NT2/D1 (cell line): ENCODE results near the gene ATL1.

Source experiments
- DNase-seq: peaks from one replicate; pipeline ENCODE4 v3.0.0-alpha.2; 2011; ENCODE audit warnings: low read depth, low spot score
- H3K27me3 ChIP-seq: 2 replicates; pipeline ENCODE4 v1.6.0; 2011; ENCODE audit warnings: mild to moderate bottlenecking; ENCODE audit not compliant: insufficient read length, insufficient read depth
- H3K36me3 ChIP-seq: 2 replicates; pipeline ENCODE4 v1.6.1; 2011; ENCODE audit warnings: mild to moderate bottlenecking, low read length, mixed read lengths; ENCODE audit not compliant: insufficient read depth, insufficient read length
- H3K4me1 ChIP-seq: 2 replicates; pipeline ENCODE4 v1.5.1; 2011; ENCODE audit not compliant: insufficient read depth, insufficient read length
- H3K4me3 ChIP-seq: 2 replicates; pipeline ENCODE4 v1.5.1; 2011; ENCODE audit warnings: low read depth; ENCODE audit not compliant: insufficient read length
- H3K9ac ChIP-seq: 2 replicates; pipeline ENCODE4 v1.6.0; 2011; ENCODE audit warnings: low read depth; ENCODE audit not compliant: insufficient read length
- H3K9me3 ChIP-seq: 2 replicates; pipeline ENCODE4 v1.5.1; 2011; ENCODE audit warnings: mild to moderate bottlenecking, low read length; ENCODE audit not compliant: insufficient read depth
- SUZ12 ChIP-seq: IDR thresholded peaks from 2 replicates; pipeline ENCODE4 v1.6.1; 2011; ENCODE audit not compliant: insufficient read length, insufficient read depth; ENCODE audit errors: extremely low read depth
- YY1 ChIP-seq: IDR thresholded peaks from 2 replicates; pipeline ENCODE4 v1.6.1; 2011; ENCODE audit not compliant: insufficient read length, insufficient read depth
- ZNF274 ChIP-seq: IDR thresholded peaks from 2 replicates; pipeline ENCODE4 v1.6.1; 2011; ENCODE audit warnings: mild to moderate bottlenecking, low read depth, low read length

The ATL1 gene

GRCh38 chr14:50578433-50578832 is 18.5 kb downstream of the ATL1 start:
- no peak overlapping the region for H3K9ac ChIP-seq
- no peak for TF ChIP-seq YY1
- no peak for TF ChIP-seq SUZ12
- TF ChIP-seq ZNF274, result no peak
- no peak for DNase-seq

GRCh38 chr14:50590464-50590863 is 30.5 kb downstream of the ATL1 start:
- no peak for DNase-seq
- Histone ChIP-seq H3K9ac (no peak overlapping the region), H3K27me3 (no peaks in the 10 kb centered on the region), H3K4me3 (no peak overlapping the region), H3K9me3 (no peaks in the 10 kb centered on the region), H3K36me3 (no peaks in the 10 kb centered on the region), H3K4me1 (no peaks in the 10 kb centered on the region)
- TF ChIP-seq ZNF274 (no peak), YY1 (no peak), SUZ12 (no peak)

More at GRCh38 chr14:50578433-50578832, 18.5 kb downstream of the ATL1 start:
- no peaks in the 10 kb centered on the region for H3K27me3 ChIP-seq
- H3K4me1 ChIP-seq, result no peaks in the 10 kb centered on the region
- no peak overlapping the region for H3K4me3 ChIP-seq
- no peaks in the 10 kb centered on the region for H3K9me3 ChIP-seq
- no peaks in the 10 kb centered on the region for H3K36me3 ChIP-seq

- H3K4me1 ChIP-seq, result no peaks in the 10 kb centered on the region
- no peaks in the 10 kb centered on the region for H3K9me3 ChIP-seq
- no peak overlapping the region for H3K9ac ChIP-seq
- H3K27me3 ChIP-seq, result no peaks in the 10 kb centered on the region
- TF ChIP-seq ZNF274 (no peak), YY1 (no peak), SUZ12 (no peak)
- H3K36me3 ChIP-seq, result no peaks in the 10 kb centered on the region
- DNase-seq, result no peak
- H3K4me3 ChIP-seq, result no peak overlapping the region
Observed at GRCh38 chr14:50594577-50595316, 34.8 kb downstream of the ATL1 start.

GRCh38 chr14:50598765-50599164 is 38.8 kb downstream of the ATL1 start:
- no peak overlapping the region for H3K9ac ChIP-seq
- H3K9me3 ChIP-seq, result no peaks in the 10 kb centered on the region
- H3K27me3 ChIP-seq, result no peaks in the 10 kb centered on the region
- no peak for DNase-seq
- H3K4me3 ChIP-seq, result no peak overlapping the region
- no peaks in the 10 kb centered on the region for H3K4me1 ChIP-seq
- TF ChIP-seq YY1 (no peak), ZNF274 (no peak), SUZ12 (no peak)
- no peaks in the 10 kb centered on the region for H3K36me3 ChIP-seq

- Histone ChIP-seq H3K9me3 (no peaks in the 10 kb centered on the region), H3K36me3 (no peaks in the 10 kb centered on the region), H3K4me1 (no peaks in the 10 kb centered on the region), H3K9ac (no peak overlapping the region), H3K4me3 (no peak overlapping the region), H3K27me3 (no peaks in the 10 kb centered on the region)
- DNase-seq, result no peak
- no peak for TF ChIP-seq SUZ12
- no peak for TF ChIP-seq YY1
Observed at GRCh38 chr14:50599700-50600444, 39.9 kb downstream of the ATL1 start.

- Histone ChIP-seq H3K4me1 (no peaks in the 10 kb centered on the region), H3K9me3 (no peaks in the 10 kb centered on the region), H3K27me3 (no peaks in the 10 kb centered on the region), H3K36me3 (no peaks in the 10 kb centered on the region), H3K4me3 (no peak overlapping the region), H3K9ac (no peak overlapping the region)
- no peak for TF ChIP-seq ZNF274
- TF ChIP-seq YY1, result no peak
- TF ChIP-seq SUZ12, result no peak
- no peak for DNase-seq
Observed at GRCh38 chr14:50600849-50601248, 40.9 kb downstream of the ATL1 start.

- DNase-seq, result no peak
- no peaks in the 10 kb centered on the region for H3K4me1 ChIP-seq
- H3K9me3 ChIP-seq, result no peaks in the 10 kb centered on the region
- H3K4me3 ChIP-seq, result no peak overlapping the region
- H3K36me3 ChIP-seq, result no peaks in the 10 kb centered on the region
- no peak for TF ChIP-seq SUZ12
- no peak for TF ChIP-seq YY1
- TF ChIP-seq ZNF274, result no peak
- H3K27me3 ChIP-seq, result no peaks in the 10 kb centered on the region
- no peak overlapping the region for H3K9ac ChIP-seq
Observed at GRCh38 chr14:50601394-50601793, 41.4 kb downstream of the ATL1 start.
